GM21390 (cell line): Measurements from ENCODE around the gene PCDHB13.
"Not testable (repeated sequence)": the region's sequence is repeated elsewhere in the genome, so short reads cannot be mapped to it uniquely, and the experiment has no call there.

Experiments used
- ATAC-seq: cut with Tn5 transposase; IDR thresholded peaks from one replicate; pipeline ENCODE4 v1.9.1; 2021; ENCODE audit not compliant: unreplicated experiment

Gene PCDHB13

DNA sequence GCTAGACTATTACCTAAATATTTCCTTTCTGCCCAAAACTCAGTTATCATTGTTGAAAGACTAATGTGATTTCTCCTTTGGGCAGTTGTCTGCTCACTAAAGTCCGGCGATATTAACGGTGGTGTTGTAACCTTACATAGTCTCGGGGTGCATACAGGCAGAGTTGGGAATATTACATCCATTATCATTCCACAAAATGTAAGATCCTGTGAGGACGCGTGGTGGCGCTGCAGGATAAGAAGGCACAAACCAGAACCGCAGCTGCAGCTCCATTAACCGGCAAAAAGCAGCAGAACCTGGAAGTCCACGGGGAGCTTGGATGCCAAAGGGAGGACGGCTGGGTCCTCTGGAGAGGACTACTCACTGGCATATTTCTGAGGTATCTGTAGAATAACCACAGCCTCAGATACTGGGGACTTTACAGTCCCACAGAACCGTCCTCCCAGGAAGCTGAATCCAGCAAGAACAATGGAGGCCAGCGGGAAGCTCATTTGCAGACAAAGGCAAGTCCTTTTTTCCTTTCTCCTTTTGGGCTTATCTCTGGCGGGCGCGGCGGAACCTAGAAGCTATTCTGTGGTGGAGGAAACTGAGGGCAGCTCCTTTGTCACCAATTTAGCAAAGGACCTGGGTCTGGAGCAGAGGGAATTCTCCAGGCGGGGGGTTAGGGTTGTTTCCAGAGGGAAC lies at the start of gene PCDHB13:
Gene PCDHB13 (plus strand): TSS at position 264 of the 684 bp plus-strand sequence. CDS start 205 bp downstream, at position 469.
- not testable (repeated sequence) for ATAC-seq

DNA sequence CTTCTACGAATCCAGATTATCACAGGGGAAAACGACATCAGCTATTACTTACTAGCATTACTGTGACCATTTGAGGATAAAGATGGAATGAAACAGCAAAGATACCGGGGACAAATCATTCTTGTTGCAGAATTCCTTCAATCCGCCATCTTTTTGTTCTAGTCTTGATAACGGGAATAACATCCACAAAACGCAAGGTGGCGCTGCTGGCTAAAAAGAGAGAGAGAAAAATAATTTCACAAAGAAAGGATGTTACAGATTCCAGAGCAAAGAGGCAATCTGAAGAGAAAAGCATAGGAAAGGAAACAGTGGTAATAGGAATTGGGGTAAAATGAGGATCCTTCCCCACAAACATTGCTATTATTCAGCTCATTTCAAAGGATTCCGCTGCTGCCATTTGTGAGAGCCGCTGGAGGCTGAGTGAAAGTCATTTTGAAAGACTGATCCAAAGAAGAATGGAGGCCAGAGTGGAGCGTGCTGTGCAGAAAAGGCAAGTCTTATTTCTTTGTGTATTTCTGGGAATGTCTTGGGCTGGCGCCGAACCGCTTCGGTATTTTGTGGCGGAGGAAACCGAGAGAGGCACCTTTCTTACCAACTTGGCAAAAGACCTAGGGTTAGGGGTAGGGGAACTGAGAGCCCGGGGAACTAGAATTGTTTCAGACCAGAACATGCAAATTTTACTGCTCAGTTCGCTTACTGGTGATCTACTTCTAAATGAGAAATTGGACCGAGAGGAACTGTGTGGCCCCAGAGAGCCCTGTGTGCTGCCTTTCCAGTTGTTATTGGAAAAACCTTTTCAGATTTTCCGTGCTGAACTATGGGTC lies 41.1 kb upstream of the PCDHB13 start, which contains the start of gene PCDHB7:
Gene PCDHB7 (plus strand): TSS at position 264 of the 824 bp plus-strand sequence. CDS start 192 bp downstream, at position 456.
- ATAC-seq, result no peak

DNA sequence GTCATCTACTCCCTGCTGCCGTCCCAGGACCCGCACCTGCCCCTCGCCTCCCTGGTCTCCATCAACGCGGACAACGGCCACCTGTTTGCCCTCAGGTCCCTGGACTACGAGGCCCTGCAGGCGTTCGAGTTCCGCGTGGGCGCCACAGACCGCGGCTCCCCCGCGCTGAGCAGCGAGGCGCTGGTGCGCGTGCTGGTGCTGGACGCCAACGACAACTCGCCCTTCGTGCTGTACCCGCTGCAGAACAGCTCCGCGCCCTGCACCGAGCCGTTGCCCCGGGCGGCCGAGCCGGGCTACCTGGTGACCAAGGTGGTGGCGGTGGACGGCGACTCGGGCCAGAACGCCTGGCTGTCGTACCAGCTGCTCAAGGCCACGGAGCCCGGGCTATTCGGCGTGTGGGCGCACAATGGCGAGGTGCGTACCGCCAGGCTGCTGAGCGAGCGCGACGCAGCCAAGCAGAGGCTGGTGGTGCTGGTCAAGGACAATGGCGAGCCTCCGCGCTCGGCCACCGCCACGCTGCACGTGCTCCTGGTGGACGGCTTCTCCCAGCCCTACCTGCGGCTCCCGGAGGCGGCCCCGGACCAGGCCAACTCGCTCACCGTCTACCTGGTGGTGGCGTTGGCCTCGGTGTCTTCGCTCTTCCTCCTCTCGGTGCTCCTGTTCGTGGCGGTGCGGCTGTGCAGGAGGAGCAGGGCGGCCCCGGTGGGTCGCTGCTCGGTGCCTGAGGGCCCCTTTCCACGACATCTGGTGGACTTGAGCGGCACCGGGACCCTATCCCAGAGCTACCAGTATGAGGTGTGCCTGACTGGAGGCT lies 39.2 kb upstream of the PCDHB13 start:
- ATAC-seq, result not testable (repeated sequence)

DNA sequence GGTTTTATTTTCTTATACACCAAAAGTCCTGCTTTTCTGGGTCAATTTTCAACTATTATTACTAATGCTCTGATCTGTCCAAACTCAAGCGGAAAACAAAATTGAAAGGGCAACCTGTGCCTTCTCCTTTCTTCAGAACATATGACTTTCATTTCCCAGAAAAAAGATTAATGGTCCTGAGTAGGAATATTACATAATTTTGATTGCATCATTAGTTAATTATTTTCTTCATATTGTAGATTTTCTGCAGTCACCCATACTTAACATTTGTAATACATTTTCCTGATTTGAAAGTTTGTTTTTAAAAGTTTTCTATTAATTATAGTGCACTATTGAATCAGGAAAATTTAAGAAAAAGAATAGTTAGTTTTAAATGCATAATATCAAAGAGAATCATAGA lies 37.8 kb upstream of the PCDHB13 start:
- ATAC-seq, result no peak

DNA sequence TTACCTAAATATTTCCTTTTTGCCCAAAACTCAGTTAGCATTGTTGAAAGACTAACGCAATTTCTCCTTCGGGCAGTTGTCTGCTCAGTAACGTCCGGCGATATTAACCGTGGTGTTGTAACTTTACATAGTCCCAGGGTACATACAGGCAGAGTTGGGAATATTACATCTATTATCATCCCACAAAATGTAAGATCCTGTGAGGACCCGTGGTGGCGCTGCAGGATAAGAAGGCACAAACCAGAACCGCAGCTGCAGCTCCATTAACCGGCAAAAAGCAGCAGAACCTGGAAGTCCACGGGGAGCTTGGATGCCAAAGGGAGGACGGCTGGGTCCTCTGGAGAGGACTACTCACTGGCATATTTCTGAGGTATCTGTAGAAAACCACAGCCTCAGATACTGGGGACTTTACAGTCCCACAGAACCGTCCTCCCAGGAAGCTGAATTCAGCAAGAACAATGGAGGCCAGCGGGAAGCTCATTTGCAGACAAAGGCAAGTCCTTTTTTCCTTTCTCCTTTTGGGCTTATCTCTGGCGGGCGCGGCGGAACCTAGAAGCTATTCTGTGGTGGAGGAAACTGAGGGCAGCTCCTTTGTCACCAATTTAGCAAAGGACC lies 36.0 kb upstream of the PCDHB13 start, which contains the start of gene PCDHB8:
Gene PCDHB8 (plus strand): TSS at position 214 of the 615 bp plus-strand sequence. CDS start 245 bp downstream, at position 459.
- not testable (repeated sequence) for ATAC-seq

DNA sequence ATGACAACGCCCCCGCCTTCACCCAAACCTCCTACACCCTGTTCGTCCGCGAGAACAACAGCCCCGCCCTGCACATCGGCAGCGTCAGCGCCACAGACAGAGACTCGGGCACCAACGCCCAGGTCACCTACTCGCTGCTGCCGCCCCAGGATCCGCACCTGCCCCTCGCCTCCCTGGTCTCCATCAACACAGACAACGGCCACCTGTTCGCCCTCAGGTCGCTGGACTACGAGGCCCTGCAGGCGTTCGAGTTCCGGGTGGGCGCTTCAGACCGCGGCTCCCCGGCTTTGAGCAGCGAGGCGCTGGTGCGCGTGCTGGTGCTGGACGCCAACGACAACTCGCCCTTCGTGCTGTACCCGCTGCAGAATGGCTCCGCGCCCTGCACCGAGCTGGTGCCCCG lies 34.3 kb upstream of the PCDHB13 start:
- not testable (repeated sequence) for ATAC-seq

DNA sequence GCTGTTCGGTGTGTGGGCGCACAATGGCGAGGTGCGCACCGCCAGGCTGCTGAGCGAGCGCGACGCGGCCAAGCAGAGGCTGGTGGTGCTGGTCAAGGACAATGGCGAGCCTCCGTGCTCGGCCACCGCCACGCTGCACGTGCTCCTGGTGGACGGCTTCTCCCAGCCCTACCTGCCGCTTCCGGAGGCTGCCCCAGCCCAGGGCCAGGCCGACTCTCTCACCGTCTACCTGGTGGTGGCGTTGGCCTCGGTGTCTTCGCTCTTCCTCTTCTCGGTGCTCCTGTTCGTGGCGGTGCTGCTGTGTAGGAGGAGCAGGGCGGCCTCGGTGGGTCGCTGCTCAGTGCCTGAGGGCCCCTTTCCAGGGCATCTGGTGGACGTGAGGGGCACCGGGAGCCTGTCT lies 33.8 kb upstream of the PCDHB13 start:
- not testable (repeated sequence) for ATAC-seq

DNA sequence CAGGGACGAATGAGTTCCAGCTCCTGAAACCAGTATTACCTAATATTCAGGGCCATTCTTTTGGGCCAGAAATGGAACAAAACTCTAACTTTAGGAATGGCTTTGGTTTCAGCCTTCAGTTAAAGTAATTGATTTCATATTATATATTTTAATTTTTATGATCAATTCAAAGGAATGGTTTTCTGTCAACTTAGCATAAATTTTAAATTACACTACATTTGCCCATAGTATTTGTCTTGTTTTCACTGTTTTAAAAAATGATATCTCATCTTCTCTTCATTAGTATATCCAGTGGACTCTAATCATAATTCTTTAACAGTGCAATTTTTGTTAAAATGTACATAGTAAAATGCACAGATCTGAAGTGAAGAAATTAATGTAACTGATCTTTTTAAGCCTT lies 33.4 kb upstream of the PCDHB13 start:
- no peak for ATAC-seq

DNA sequence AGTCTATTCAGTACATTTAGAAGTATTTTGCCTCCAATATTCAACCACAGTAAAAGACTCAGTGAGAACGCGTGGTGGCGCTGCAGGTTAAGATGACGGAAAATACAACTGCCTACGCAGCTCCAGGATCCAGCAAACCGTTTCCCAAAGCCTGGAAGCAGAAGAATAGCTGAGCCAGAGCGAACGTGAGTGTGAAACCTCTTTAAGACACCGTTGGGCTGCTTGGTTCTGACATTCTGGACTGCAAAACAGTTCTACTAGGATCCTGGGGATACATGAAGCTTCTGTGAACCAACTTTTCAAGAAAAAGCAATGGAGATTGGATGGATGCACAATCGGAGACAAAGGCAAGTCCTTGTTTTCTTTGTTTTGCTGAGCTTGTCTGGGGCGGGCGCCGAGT lies 31.5 kb upstream of the PCDHB13 start, which contains the start of gene PCDHB16:
Gene PCDHB16 (plus strand): TSS at position 140 of the 400 bp plus-strand sequence. CDS start 173 bp downstream, at position 313.
- no peak for ATAC-seq

DNA sequence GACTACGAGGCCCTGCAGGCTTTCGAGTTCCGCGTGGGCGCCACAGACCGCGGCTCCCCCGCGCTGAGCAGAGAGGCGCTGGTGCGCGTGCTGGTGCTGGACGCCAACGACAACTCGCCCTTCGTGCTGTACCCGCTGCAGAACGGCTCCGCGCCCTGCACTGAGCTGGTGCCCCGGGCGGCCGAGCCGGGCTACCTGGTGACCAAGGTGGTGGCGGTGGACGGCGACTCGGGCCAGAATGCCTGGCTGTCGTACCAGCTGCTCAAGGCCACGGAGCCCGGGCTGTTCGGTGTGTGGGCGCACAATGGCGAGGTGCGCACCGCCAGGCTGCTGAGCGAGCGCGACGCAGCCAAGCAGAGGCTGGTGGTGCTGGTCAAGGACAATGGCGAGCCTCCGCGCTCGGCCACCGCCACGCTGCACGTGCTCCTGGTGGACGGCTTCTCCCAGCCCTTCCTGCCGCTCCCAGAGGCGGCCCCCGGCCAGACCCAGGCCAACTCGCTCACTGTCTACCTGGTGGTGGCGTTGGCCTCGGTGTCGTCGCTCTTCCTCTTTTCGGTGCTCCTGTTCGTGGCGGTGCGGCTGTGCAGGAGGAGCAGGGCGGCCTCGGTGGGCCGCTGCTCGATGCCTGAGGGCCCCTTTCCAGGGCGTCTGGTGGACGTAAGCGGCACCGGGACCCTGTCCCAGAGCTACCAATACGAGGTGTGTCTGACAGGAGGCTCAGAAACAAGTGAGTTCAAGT lies 29.4 kb upstream of the PCDHB13 start:
- not testable (repeated sequence) for ATAC-seq

DNA sequence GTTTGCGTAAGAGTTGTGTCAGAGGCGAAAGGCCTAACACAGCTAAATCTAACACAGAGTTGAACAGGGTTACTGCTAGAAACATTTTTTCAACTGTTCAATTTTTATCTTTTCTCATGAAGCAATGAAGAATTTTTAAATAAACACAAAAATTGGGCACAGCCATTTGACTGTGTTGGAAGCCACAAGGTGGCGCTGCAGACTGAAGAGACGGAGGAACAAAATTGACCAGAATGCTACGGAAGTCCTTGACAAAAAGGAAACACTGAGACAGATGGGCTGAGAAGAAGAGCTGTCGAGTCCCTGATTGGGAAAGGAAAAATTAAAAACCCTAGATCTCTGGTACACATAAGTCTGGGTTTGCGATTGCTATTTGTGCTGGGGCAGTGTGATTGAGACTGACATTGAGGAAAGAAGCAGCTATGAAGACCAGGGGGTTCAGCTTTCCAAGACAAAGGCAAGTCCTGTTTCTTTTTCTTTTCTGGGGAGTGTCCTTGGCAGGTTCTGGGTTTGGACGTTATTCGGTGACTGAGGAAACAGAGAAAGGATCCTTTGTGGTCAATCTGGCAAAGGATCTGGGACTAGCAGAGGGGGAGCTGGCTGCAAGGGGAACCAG lies 26.7 kb upstream of the PCDHB13 start, which contains the start of gene PCDHB9:
Gene PCDHB9 (plus strand): TSS at position 265 of the 616 bp plus-strand sequence. CDS start 158 bp downstream, at position 423.
- ATAC-seq, result no peak

DNA sequence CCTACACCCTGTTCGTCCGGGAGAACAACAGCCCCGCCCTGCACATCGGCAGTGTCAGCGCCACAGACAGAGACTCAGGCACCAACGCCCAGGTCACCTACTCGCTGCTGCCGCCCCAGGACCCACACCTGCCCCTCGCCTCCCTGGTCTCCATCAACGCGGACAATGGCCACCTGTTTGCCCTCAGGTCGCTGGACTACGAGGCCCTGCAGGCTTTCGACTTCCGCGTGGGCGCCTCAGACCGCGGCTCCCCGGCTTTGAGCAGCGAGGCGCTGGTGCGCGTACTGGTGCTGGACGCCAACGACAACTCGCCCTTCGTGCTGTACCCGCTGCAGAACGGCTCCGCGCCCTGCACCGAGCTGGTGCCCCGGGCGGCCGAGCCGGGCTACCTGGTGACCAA lies 25.0 kb upstream of the PCDHB13 start:
- not testable (repeated sequence) for ATAC-seq

DNA sequence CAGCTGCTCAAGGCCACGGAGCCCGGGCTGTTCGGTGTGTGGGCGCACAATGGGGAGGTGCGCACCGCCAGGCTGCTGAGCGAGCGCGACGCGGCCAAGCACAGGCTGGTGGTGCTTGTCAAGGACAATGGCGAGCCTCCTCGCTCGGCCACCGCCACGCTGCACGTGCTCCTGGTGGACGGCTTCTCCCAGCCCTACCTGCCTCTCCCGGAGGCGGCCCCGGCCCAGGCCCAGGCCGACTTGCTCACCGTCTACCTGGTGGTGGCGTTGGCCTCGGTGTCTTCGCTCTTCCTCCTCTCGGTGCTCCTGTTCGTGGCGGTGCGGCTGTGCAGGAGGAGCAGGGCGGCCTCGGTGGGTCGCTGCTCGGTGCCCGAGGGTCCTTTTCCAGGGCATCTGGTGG lies 24.6 kb upstream of the PCDHB13 start:
- not testable (repeated sequence) for ATAC-seq

DNA sequence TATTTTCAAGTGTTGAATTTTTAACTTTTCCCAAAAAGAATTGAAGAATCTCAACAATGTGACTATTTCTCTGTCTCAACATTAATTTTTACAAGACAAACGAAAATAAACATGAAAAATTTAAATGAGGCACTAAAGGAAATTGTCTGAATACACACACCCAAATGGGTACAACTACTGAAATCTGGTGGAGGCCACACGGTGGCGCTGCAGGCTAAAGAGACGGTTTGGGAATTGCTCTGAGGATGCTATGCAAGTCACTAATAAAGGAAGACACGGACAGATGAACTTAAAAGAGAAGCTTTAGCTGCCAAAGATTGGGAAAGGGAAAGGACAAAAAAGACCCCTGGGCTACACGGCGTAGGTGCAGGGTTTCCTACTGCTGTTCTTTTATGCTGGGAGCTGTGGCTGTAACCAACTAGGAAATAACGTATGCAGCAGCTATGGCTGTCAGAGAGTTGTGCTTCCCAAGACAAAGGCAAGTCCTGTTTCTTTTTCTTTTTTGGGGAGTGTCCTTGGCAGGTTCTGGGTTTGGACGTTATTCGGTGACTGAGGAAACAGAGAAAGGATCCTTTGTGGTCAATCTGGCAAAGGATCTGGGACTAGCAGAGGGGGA lies 21.5 kb upstream of the PCDHB13 start, which contains the start of gene PCDHB10:
Gene PCDHB10 (plus strand): TSS at position 244 of the 616 bp plus-strand sequence. CDS start 200 bp downstream, at position 444.
- no peak for ATAC-seq

DNA sequence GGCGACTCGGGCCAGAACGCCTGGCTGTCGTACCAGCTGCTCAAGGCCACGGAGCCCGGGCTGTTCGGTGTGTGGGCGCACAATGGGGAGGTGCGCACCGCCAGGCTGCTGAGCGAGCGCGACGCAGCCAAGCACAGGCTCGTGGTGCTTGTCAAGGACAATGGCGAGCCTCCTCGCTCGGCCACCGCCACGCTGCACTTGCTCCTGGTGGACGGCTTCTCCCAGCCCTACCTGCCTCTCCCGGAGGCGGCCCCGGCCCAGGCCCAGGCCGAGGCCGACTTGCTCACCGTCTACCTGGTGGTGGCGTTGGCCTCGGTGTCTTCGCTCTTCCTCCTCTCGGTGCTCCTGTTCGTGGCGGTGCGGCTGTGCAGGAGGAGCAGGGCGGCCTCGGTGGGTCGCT lies 19.4 kb upstream of the PCDHB13 start:
- not testable (repeated sequence) for ATAC-seq

DNA sequence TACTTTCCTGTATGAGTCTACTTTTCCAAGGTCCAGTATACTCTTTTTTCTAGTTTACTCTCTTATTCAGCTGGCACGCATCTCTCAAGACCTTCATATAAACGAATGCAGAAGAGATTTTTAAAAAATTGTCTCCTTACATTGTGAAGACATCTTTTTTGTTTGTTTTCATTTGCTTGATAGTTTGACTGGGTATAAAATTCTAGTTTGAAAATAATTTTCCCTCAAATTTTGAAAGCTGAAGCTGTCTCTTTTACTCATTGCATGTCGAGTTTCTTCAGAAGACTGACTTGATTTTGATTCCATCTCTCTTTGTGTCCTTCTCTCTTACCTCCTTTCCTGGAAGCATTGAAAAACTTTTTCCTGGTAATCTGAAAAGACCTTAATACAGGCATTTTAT lies 17.4 kb upstream of the PCDHB13 start:
- ATAC-seq, result no peak

DNA sequence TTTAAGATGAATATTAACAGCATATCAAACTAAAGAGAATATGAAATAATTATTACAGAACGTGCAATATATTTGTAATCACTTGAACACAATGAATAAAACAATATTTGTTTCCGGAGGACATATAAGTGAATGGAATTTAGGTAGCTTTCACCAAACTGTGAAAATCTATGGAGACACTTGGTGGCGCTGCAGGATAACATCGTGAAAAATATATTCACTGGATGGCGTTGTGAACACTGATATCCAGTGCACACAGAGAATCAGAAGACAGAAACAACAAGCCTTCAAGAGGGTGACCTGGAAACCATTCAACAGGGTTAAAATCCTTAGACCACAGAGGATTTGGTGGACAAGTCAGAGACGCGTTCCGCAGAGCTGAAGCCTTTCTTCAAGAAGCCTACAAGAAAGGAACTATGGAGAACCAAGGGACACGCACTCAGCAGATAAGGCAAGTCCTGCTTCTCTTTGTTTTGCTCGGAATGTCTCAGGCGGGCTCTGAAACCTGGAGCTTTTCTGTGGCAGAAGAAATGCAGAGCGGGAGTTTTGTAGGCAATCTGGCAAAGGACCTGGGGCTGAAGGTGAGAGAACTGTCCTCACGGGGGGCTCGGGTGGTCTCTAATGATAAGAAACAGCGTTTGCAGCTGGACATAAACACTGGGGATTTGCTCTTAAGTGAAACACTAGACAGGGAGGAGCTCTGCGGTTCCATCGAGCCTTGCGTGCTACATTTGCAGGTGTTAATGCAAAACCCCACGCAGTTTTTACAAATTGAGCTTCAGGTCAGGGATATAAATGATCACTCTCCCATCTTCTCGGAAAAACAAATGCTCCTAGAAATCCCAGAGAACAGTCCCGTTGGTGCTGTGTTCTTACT lies 14.1 kb upstream of the PCDHB13 start, which contains the start of gene PCDHB11:
Gene PCDHB11 (plus strand): TSS at position 269 of the 877 bp plus-strand sequence. CDS start 148 bp downstream, at position 417.
- no peak for ATAC-seq
